HepG2 (cell line): ENCODE results near the gene GPR137. TPM values are rescaled to one million over a fixed set of nuclear protein-coding genes. Genes with fewer than 3 reads are reported as not detected.

Source experiments
- BRCA1 ChIP-seq: sonication (generic); formaldehyde crosslinking; IDR thresholded peaks from 2 replicates; pipeline ENCODE4 v1.4.0; 2020; ENCODE audit warnings: missing genetic modification reagents
- CBFB ChIP-seq: sonication (generic); formaldehyde crosslinking; IDR thresholded peaks from 2 replicates; pipeline ENCODE4 v1.4.0; 2020; ENCODE audit warnings: missing genetic modification reagents
- CBX1 ChIP-seq: IDR thresholded peaks from one replicate; pipeline ENCODE4 v1.6.1; 2016; ENCODE audit warnings: antibody characterized with exemption, low read depth
- KAT8 ChIP-seq: IDR thresholded peaks from 2 replicates; pipeline ENCODE4 v1.6.1; 2016; ENCODE audit warnings: missing genetic modification reagents, missing compliant biosample characterization
- KLF15 ChIP-seq: sonication (generic); formaldehyde crosslinking; IDR thresholded peaks from 2 replicates; pipeline ENCODE4 v1.8.1; 2023; ENCODE audit warnings: borderline replicate concordance, mild to moderate bottlenecking, inconsistent platforms, missing genetic modification reagents, mixed read lengths
- MTF1 ChIP-seq: sonication (generic); formaldehyde crosslinking; IDR thresholded peaks from 2 replicates; pipeline ENCODE4 v1.5.0; 2020; ENCODE audit warnings: missing genetic modification reagents
- NCOR1 ChIP-seq: fragments of 200-600 bp; sonication (generic); IDR thresholded peaks from 2 replicates; pipeline ENCODE4 v1.7.0; 2017; ENCODE audit warnings: antibody characterized with exemption, low read length, borderline replicate concordance
- PHF8 ChIP-seq: sonication (generic); formaldehyde crosslinking; IDR thresholded peaks from 2 replicates; pipeline ENCODE4 v1.5.0; 2020; ENCODE audit warnings: missing genetic modification reagents
- RARG ChIP-seq: sonication (generic); formaldehyde crosslinking; IDR thresholded peaks from 2 replicates; pipeline ENCODE4 v1.4.0; 2020; ENCODE audit warnings: low read depth, mild to moderate bottlenecking, missing genetic modification reagents
- RORA ChIP-seq: sonication (generic); formaldehyde crosslinking; IDR thresholded peaks from 2 replicates; pipeline ENCODE4 v1.5.0; 2020; ENCODE audit warnings: mild to moderate bottlenecking, missing genetic modification reagents, moderate library complexity
- SNAPC5 ChIP-seq: sonication (generic); formaldehyde crosslinking; IDR thresholded peaks from 2 replicates; pipeline ENCODE4 v1.8.1; 2023; ENCODE audit warnings: mild to moderate bottlenecking, missing genetic modification reagents, borderline replicate concordance
- SRY ChIP-seq: sonication (generic); formaldehyde crosslinking; IDR thresholded peaks from 2 replicates; pipeline ENCODE4 v1.8.0; 2022; ENCODE audit warnings: mild to moderate bottlenecking, missing genetic modification reagents
- STAG1 ChIP-seq: sonication (generic); formaldehyde crosslinking; IDR thresholded peaks from 2 replicates; pipeline ENCODE4 v1.4.0; 2020; ENCODE audit warnings: missing genetic modification reagents
- TARDBP ChIP-seq: sonication (generic); formaldehyde crosslinking; IDR thresholded peaks from 2 replicates; pipeline ENCODE4 v1.8.0; 2022; ENCODE audit warnings: mild to moderate bottlenecking, missing genetic modification reagents
- TEAD2 ChIP-seq: sonication (generic); formaldehyde crosslinking; IDR thresholded peaks from 2 replicates; pipeline ENCODE4 v1.9.0; 2021; ENCODE audit warnings: missing genetic modification reagents
- TFDP2 ChIP-seq: sonication (generic); formaldehyde crosslinking; IDR thresholded peaks from 2 replicates; pipeline ENCODE4 v1.4.0; 2020; ENCODE audit warnings: missing genetic modification reagents
- ZBTB20 ChIP-seq: sonication (generic); formaldehyde crosslinking; IDR thresholded peaks from 2 replicates; pipeline ENCODE4 v1.8.1; 2023; ENCODE audit warnings: missing genetic modification reagents, low read depth, mild to moderate bottlenecking, borderline replicate concordance
- ZFP1 ChIP-seq: IDR thresholded peaks from 2 replicates; pipeline ENCODE4 v1.6.1; 2016
- ZIK1 ChIP-seq: sonication (generic); formaldehyde crosslinking; IDR thresholded peaks from 2 replicates; pipeline ENCODE4 v1.5.0; 2020; ENCODE audit warnings: mild to moderate bottlenecking, low read depth, missing genetic modification reagents, borderline replicate concordance
- ZNF292 ChIP-seq: sonication (generic); formaldehyde crosslinking; IDR thresholded peaks from 2 replicates; pipeline ENCODE4 v1.8.1; 2022; ENCODE audit warnings: mild to moderate bottlenecking, low read depth, missing genetic modification reagents, borderline replicate concordance
- ZNF329 ChIP-seq: sonication (generic); formaldehyde crosslinking; IDR thresholded peaks from 2 replicates; pipeline ENCODE4 v1.9.0; 2021; ENCODE audit warnings: low read depth, mild to moderate bottlenecking, missing genetic modification reagents
- ZNF564 ChIP-seq: sonication (generic); formaldehyde crosslinking; IDR thresholded peaks from 2 replicates; pipeline ENCODE4 v1.8.1; 2023; ENCODE audit warnings: mild to moderate bottlenecking, missing genetic modification reagents
- ZSCAN29 ChIP-seq: sonication (generic); formaldehyde crosslinking; conservative IDR thresholded peaks from 2 replicates; pipeline ENCODE4 v1.4.0; 2020; ENCODE audit warnings: mild to moderate bottlenecking, missing genetic modification reagents
- polyA plus RNA-seq, 8 experiments: library from polyadenylated mRNA; depleted of rRNA in 3 of 8; stranded (reverse) in 7 of 8; unstranded in 1 of 8; fragments of >200 nt; fragmentation: Illumina TruSeq in 4 of 8; extraction: Trizol in 4 of 8; gene quantifications; 2 replicates each; pipeline versions ENCODE4 v1.2.1 to v1.2.3, GENCODE V29; 2011 to 2016; ENCODE audit warnings: low read depth in 4 of 8, missing spikeins in 1 of 8, mixed read lengths in 1 of 8; ENCODE audit not compliant: insufficient read depth in 1 of 8
- total RNA-seq, 5 experiments: library from RNA; depleted of rRNA; stranded (reverse); fragments of >200 nt; fragmentation: Illumina TruSeq; extraction: Trizol; gene quantifications; 2 replicates each; pipeline ENCODE4 v1.2.3, GENCODE V29; 2016; ENCODE audit warnings: low read depth in 1 of 5
- TF ChIP-seq, protein P1 (sequence below): sonication (generic); formaldehyde crosslinking; IDR thresholded peaks from 2 replicates; pipeline ENCODE4 v1.8.0; 2022; ENCODE audit warnings: mild to moderate bottlenecking, missing genetic modification reagents, borderline replicate concordance
- TF ChIP-seq, protein P2 (sequence below): sonication (generic); formaldehyde crosslinking; IDR thresholded peaks from 2 replicates; pipeline ENCODE4 v1.4.0; 2020; ENCODE audit warnings: missing genetic modification reagents

Gene GPR137
- total and polyA plus RNA-seq, 2 of the 13 experiments (the other 11 are each of a cell fraction or from before 2014, with no cell fraction given), result 8.5 to 13.2 TPM

GRCh38 chr11:64306876-64307622, 21.4 kb downstream of the GPR137 start (continued):
- TF ChIP-seq KLF15 (no peak), CBFB (no peak), TEAD2 (CRISPR knock-in tag) (no peak), ZIK1 (CRISPR knock-in tag) (no peak), BRCA1 (CRISPR knock-in tag) (no peak), KAT8 (CRISPR knock-in tag) (no peak), RARG (CRISPR knock-in tag) (no peak), SNAPC5 (CRISPR knock-in tag) (no peak), ZSCAN29 (CRISPR knock-in tag) (no peak), NCOR1 (no peak), STAG1 (CRISPR knock-in tag) (no peak), ZBTB20 (CRISPR knock-in tag) (no peak), ZNF292 (no peak), MTF1 (no peak), ZNF564 (CRISPR knock-in tag) (no peak), TFDP2 (CRISPR knock-in tag) (no peak), PHF8 (CRISPR knock-in tag) (no peak), RORA (CRISPR knock-in tag) (no peak), SRY (no peak), ZFP1 (CRISPR knock-in tag) (no peak), ZNF329 (CRISPR knock-in tag) (no peak), CBX1 (no peak), TARDBP (CRISPR knock-in tag) (no peak)
- TF ChIP-seq, protein P1, sequence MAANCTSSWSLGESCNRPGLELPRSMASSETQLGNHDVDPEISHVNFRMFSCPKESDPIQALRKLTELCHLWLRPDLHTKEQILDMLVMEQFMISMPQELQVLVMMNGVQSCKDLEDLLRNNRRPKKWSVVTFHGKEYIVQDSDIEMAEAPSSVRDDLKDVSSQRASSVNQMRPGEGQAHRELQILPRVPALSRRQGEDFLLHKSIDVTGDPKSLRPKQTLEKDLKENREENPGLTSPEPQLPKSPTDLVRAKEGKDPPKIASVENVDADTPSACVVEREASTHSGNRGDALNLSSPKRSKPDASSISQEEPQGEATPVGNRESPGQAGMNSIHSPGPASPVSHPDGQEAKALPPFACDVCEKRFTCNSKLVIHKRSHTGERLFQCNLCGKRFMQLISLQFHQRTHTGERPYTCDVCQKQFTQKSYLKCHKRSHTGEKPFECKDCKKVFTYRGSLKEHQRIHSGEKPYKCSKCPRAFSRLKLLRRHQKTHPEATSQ (CRISPR knock-in tag), result no peak
- TF ChIP-seq, protein P2, sequence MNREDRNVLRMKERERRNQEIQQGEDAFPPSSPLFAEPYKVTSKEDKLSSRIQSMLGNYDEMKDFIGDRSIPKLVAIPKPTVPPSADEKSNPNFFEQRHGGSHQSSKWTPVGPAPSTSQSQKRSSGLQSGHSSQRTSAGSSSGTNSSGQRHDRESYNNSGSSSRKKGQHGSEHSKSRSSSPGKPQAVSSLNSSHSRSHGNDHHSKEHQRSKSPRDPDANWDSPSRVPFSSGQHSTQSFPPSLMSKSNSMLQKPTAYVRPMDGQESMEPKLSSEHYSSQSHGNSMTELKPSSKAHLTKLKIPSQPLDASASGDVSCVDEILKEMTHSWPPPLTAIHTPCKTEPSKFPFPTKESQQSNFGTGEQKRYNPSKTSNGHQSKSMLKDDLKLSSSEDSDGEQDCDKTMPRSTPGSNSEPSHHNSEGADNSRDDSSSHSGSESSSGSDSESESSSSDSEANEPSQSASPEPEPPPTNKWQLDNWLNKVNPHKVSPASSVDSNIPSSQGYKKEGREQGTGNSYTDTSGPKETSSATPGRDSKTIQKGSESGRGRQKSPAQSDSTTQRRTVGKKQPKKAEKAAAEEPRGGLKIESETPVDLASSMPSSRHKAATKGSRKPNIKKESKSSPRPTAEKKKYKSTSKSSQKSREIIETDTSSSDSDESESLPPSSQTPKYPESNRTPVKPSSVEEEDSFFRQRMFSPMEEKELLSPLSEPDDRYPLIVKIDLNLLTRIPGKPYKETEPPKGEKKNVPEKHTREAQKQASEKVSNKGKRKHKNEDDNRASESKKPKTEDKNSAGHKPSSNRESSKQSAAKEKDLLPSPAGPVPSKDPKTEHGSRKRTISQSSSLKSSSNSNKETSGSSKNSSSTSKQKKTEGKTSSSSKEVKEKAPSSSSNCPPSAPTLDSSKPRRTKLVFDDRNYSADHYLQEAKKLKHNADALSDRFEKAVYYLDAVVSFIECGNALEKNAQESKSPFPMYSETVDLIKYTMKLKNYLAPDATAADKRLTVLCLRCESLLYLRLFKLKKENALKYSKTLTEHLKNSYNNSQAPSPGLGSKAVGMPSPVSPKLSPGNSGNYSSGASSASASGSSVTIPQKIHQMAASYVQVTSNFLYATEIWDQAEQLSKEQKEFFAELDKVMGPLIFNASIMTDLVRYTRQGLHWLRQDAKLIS, result no peak
